GM19324 (cell line): ENCODE measurements around the gene FN3K.
"Not testable (repeated sequence)": the region's sequence is repeated elsewhere in the genome, so short reads cannot be mapped to it uniquely, and the experiment has no call there.

ENCODE experiments used
- ATAC-seq: cut with Tn5 transposase; IDR thresholded peaks from one replicate; pipeline ENCODE4 v1.9.1; 2021; ENCODE audit warnings: mild to moderate bottlenecking, moderate library complexity; ENCODE audit not compliant: unreplicated experiment, low FRiP score

The FN3K gene

GRCh38 chr17:82767041-82767754, 31.8 kb downstream of the FN3K start:
- no peak for ATAC-seq

- no peak for ATAC-seq
Observed at GRCh38 chr17:82769041-82769440, 33.6 kb downstream of the FN3K start.

- no peak for ATAC-seq
Observed at GRCh38 chr17:82772026-82772425, 36.6 kb downstream of the FN3K start.

GRCh38 chr17:82774456-82774855, 39.0 kb downstream of the FN3K start:
- ATAC-seq: not testable (repeated sequence)

- ATAC-seq: no peak
Observed at GRCh38 chr17:82775001-82775823, 39.8 kb downstream of the FN3K start.

GRCh38 chr17:82776454-82776853, 41.0 kb downstream of the FN3K start:
- ATAC-seq: no peak

GRCh38 chr17:82777778-82778375, 42.5 kb downstream of the FN3K start:
- ATAC-seq: not testable (repeated sequence)

GRCh38 chr17:82779541-82779940, 44.1 kb downstream of the FN3K start:
- ATAC-seq: no peak

- ATAC-seq: no peak
Observed at GRCh38 chr17:82780195-82780594, 44.8 kb downstream of the FN3K start.

- no peak for ATAC-seq
Observed at GRCh38 chr17:82780971-82781893, 45.8 kb downstream of the FN3K start.

GRCh38 chr17:82781894-82782274, 46.5 kb downstream of the FN3K start:
- no peak for ATAC-seq

- ATAC-seq: no peak
Observed at GRCh38 chr17:82782657-82783207, 47.3 kb downstream of the FN3K start.

- ATAC-seq: no peak
Observed at GRCh38 chr17:82783498-82783897, 48.1 kb downstream of the FN3K start.

- ATAC-seq: not testable (repeated sequence)
Observed at GRCh38 chr17:82785581-82785980, 50.2 kb downstream of the FN3K start.

- ATAC-seq: no peak
Observed at GRCh38 chr17:82786427-82786826, 51.0 kb downstream of the FN3K start.

GRCh38 chr17:82787081-82787848, 51.9 kb downstream of the FN3K start:
- ATAC-seq: no peak

GRCh38 chr17:82788206-82789001, 53.0 kb downstream of the FN3K start:
- no peak for ATAC-seq

- no peak for ATAC-seq
Observed at GRCh38 chr17:82789051-82789592, 53.7 kb downstream of the FN3K start.
